Right lobe of liver (tissue), 6 donors: ENCODE measurements around the gene TM2D3. TPM values are rescaled to one million over a fixed set of nuclear protein-coding genes. Genes with fewer than 3 reads are reported as not detected.

ENCODE experiments used
- ATAC-seq, 4 donors: fragments of 200-7000 bp; cut with Tn5 transposase; one replicate each; pipeline ENCODE4 v1.9.1; 2020; ENCODE audit warnings: mild to moderate bottlenecking in 4 of 4, moderate library complexity in 4 of 4
- DNase-seq, 3 donors: peaks; one replicate each; pipeline ENCODE4 v3.0.0-alpha.2; 2020
- H3K27ac ChIP-seq, 3 donors: fragments of 200-600 bp; one replicate each; pipeline ENCODE4 v1.8.0; 2022
- H3K27me3 ChIP-seq, 2 donors: fragments of 200-600 bp; one replicate each; pipeline ENCODE4 v1.8.0; 2022
- H3K36me3 ChIP-seq, 4 donors: fragments of 200-600 bp; sonication (generic) in 1 of 4; one replicate each; pipeline versions ENCODE4 v1.5.1 to v1.8.0; 2017 to 2022; ENCODE audit warnings: control low read depth in 1 of 4
- H3K4me1 ChIP-seq, 4 donors: fragments of 200-600 bp; sonication (generic) in 1 of 4; one replicate each; pipeline versions ENCODE4 v1.5.1 to v1.8.0; 2017 to 2022; ENCODE audit warnings: control low read depth in 1 of 4
- H3K4me3 ChIP-seq, 3 donors: fragments of 200-600 bp; one replicate each; pipeline ENCODE4 v1.8.0; 2022
- H3K9me3 ChIP-seq, 4 donors: fragments of 200-600 bp; sonication (generic) in 1 of 4; one replicate each; pipeline versions ENCODE4 v1.5.1 to v1.8.0; 2017 to 2022; ENCODE audit warnings: control low read depth in 1 of 4
- CTCF ChIP-seq, 4 donors: fragments of 200-600 bp in 3 of 4; fragments of 450-650 bp in 1 of 4; IDR thresholded peaks; one replicate each; pipeline versions ENCODE4 v1.5.1 to v1.8.0; 2016 to 2022; ENCODE audit warnings: antibody characterized with exemption in 4 of 4, mild to moderate bottlenecking in 2 of 4
- POLR2A ChIP-seq: fragments of 450-650 bp; IDR thresholded peaks from one replicate; pipeline ENCODE4 v1.6.1; 2017; ENCODE audit warnings: antibody characterized with exemption, mild to moderate bottlenecking
- WGBS: methylation state at CpG from one replicate; pipeline ENCODE4 v1.1.6; 2018; ENCODE audit warnings: low coverage, low lambda C conversion rate; ENCODE audit not compliant: insufficient coverage; ENCODE audit errors: missing lambda C conversion rate; 5-methylcytosine and 5-hydroxymethylcytosine counted together
- intact Hi-C, 2 donors: fragments of 100-400 bp; cut with DNase I; formaldehyde crosslinking; loops; one replicate each; pipeline versions ENCODE4 v1.11.2 to v1.14.1; 2022
- total RNA-seq, 6 experiments: library from RNA; depleted of rRNA in 2 of 6; stranded (reverse); fragments of >200 nt in 2 of 6; fragmentation: NEBNext Ultra II Directional in 3 of 6; extraction: Animal tissue kit (Norgen Biotek cat#: 25700) in 3 of 6; gene quantifications; one replicate each; pipeline versions ENCODE4 v1.1.0 to v1.2.4, GENCODE V29; 2016 to 2023
- donor health status: DM: no; HTN: yes; CAD: no.
- donor health status: DM: no; HTN: no; CAD: no.
- donor health status: DM: no; HTN: no; CAD: no.
- donor health status: DM: no; HTN: yes; CAD: no.
- donor health status: DM: no; HTN: yes; CAD: no.

The TM2D3 gene
- total RNA-seq, 6 experiments from 2014 or later, result 29.5 to 46.9 (median 40.8) TPM

- peak overlapping the region; percentile 30 to 65 (median 37) for H3K27ac ChIP-seq
- DNase-seq, result peak in 1 of 3 donors; percentile 58
- no peaks in the 10 kb centered on the region for H3K9me3 ChIP-seq
- H3K27me3 ChIP-seq, result no peaks in the 10 kb centered on the region
- peaks cover 0 to 39% (median 14%) of the 10 kb centered on the region in 4 donors for H3K4me1 ChIP-seq
- peaks cover 6 to 44% (median 22%) of the 10 kb centered on the region in 4 donors for H3K36me3 ChIP-seq
- H3K4me3 ChIP-seq, result no peak overlapping the region
- WGBS, result 42% methylated on average over 3 of the region's 3 CpGs
- ATAC-seq, result peak; percentile 46 to 67 (median 56)
- TF ChIP-seq CTCF (IDR thresholded peaks at IDR 0.05) (no peak), POLR2A (no peak)
- intact Hi-C loops, result loop anchor here in 1 of 2 donors (10.0 kb wide), 1 partner anchor 342 kb away; no protein-coding TSS in a partner anchor
Measured at GRCh38 chr15:101647251-101647650, 4.9 kb downstream of the TM2D3 start.

- Histone ChIP-seq H3K4me1 (peaks cover 0 to 39% (median 14%) of the 10 kb centered on the region in 4 donors), H3K27ac (peak overlapping the region; percentile 37 to 72 (median 65)), H3K27me3 (no peaks in the 10 kb centered on the region), H3K36me3 (peaks cover 6 to 50% (median 24%) of the 10 kb centered on the region in 4 donors), H3K4me3 (no peak overlapping the region), H3K9me3 (no peaks in the 10 kb centered on the region)
- ATAC-seq (peak; percentile 80 to 88 (median 86)), DNase-seq (peak; percentile 78 to 86 (median 78))
- intact Hi-C loops, result loop anchor here in 1 of 2 donors (10.0 kb wide), 1 partner anchor 342 kb away; no protein-coding TSS in a partner anchor
- TF ChIP-seq POLR2A, result no peak
- no peak for TF ChIP-seq CTCF (IDR thresholded peaks at IDR 0.05)
- WGBS, result 45% methylated on average over 8 of the region's 8 CpGs
Measured at GRCh38 chr15:101646672-101647071, 5.5 kb downstream of the TM2D3 start.

DNA sequence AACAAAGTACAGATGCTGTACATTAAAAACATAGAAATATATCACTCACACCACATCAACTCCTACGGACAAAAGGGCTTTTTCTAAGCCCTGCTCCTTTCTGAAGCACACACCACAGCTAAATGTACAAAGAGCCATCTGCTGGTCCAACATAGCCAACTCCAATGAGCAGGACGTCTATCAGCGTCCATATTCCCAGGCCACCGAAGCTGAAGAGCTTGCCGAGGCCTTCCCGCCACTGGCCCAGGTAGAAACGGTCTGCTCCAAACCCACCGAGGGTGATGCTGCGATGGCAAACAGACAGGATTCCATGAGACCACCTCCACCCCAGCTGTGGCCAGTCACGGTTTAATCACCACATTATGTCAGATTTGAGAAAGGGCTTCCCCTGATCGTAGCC, 9.8 kb downstream of the TM2D3 start:
- 60% methylated on average over 9 of the region's 11 CpGs for WGBS
- no peaks in the 10 kb centered on the region for H3K27me3 ChIP-seq
- peak overlapping the region in 2 of 3 donors; percentile 9 to 37 for H3K27ac ChIP-seq
- DNase-seq, result no peak
- peaks cover 4 to 47% (median 22%) of the 10 kb centered on the region in 4 donors for H3K36me3 ChIP-seq
- no peaks in the 10 kb centered on the region for H3K9me3 ChIP-seq
- TF ChIP-seq CTCF (IDR thresholded peaks at IDR 0.05) (no peak), POLR2A (no peak)
- H3K4me3 ChIP-seq, result no peak overlapping the region
- intact Hi-C loops, result loop anchor here in 1 of 2 donors (10.0 kb wide), 1 partner anchor 338 kb away; no protein-coding TSS in a partner anchor
- peaks cover 0 to 21% (median 10%) of the 10 kb centered on the region in 4 donors for H3K4me1 ChIP-seq
- no peak for ATAC-seq

DNA sequence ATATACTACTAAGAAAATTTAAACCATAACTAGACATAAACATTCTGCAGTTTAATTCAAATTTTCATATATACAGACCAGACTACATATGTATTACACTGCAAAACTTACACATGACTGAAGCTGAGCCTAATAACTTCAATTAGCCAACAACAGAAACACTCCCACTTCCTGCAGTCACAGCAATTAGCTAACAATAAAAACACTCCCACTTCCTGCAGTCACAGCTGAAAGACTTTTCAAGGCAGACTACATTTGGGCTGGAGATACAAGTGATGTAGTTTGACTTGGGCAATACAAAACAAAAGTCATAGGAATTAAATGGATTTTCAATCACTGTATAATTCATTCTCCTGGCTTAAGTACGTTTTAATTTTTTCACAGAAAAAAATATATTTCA, 10.3 kb downstream of the TM2D3 start:
- H3K9me3 ChIP-seq, result no peaks in the 10 kb centered on the region
- peaks cover 4 to 47% (median 22%) of the 10 kb centered on the region in 4 donors for H3K36me3 ChIP-seq
- no peaks in the 10 kb centered on the region for H3K27me3 ChIP-seq
- H3K4me1 ChIP-seq, result peaks cover 0 to 20% (median 8%) of the 10 kb centered on the region in 4 donors
- no peak for TF ChIP-seq CTCF (IDR thresholded peaks at IDR 0.05)
- peak; percentile 35 for TF ChIP-seq POLR2A
- H3K4me3 ChIP-seq, result no peak overlapping the region
- intact Hi-C loops, result loop anchor here in 1 of 2 donors (10.0 kb wide), 1 partner anchor 337 kb away; no protein-coding TSS in a partner anchor
- WGBS, result 64% methylated on average over 1 of the region's 1 CpG
- ATAC-seq (peak; percentile 16 to 56 (median 34)), DNase-seq (no peak)
- H3K27ac ChIP-seq, result peak overlapping the region in 2 of 3 donors; percentile 52 to 63
